Gastroesophageal sphincter (tissue), 4 donors: ENCODE results near the gene HDC. TPM values are rescaled to one million over a fixed set of nuclear protein-coding genes. Genes with fewer than 3 reads are reported as not detected.

ENCODE experiments used
- ATAC-seq: fragments of 150-250 bp; one replicate; pipeline ENCODE4 v1.9.1; 2016; ENCODE audit warnings: mild to moderate bottlenecking, moderate library complexity
- H3K27ac ChIP-seq, 4 donors: fragments of 200-600 bp; sonication (generic) in 3 of 4; 1 replicate in 3 of 4; 2 replicates in 1 of 4; pipeline ENCODE4 v1.5.1; 2016 to 2019
- H3K27me3 ChIP-seq: fragments of 200-600 bp; sonication (generic); one replicate; pipeline ENCODE4 v1.5.1; 2019
- H3K36me3 ChIP-seq, 2 donors: fragments of 200-600 bp; sonication (generic); one replicate each; pipeline ENCODE4 v1.5.1; 2019; ENCODE audit warnings: control low read depth in 1 of 2
- H3K4me1 ChIP-seq, 3 donors: fragments of 200-600 bp; sonication (generic); 1 replicate in 2 of 3; 2 replicates in 1 of 3; pipeline ENCODE4 v1.5.1; 2016 to 2019; ENCODE audit warnings: control low read depth in 2 of 3
- H3K4me3 ChIP-seq, 2 donors: fragments of 200-600 bp; sonication (generic); one replicate each; pipeline ENCODE4 v1.5.1; 2019; ENCODE audit warnings: mild to moderate bottlenecking in 1 of 2, moderate library complexity in 1 of 2
- H3K9me3 ChIP-seq, 3 donors: fragments of 200-600 bp; sonication (generic); one replicate each; pipeline ENCODE4 v1.5.1; 2017 to 2019; ENCODE audit warnings: control low read depth in 2 of 3
- EP300 ChIP-seq: sonication (generic); formaldehyde crosslinking; IDR thresholded peaks from one replicate; pipeline ENCODE4 v1.6.1; 2017; ENCODE audit warnings: antibody characterized with exemption, mild to moderate bottlenecking
- POLR2A ChIP-seq, 2 donors: fragments of 450-650 bp; IDR thresholded peaks; one replicate each; pipeline ENCODE4 v1.6.1; 2017; ENCODE audit warnings: antibody characterized with exemption in 2 of 2, mild to moderate bottlenecking in 2 of 2, moderate library complexity in 1 of 2
- POLR2AphosphoS5 ChIP-seq: sonication (generic); formaldehyde crosslinking; IDR thresholded peaks from one replicate; pipeline ENCODE4 v1.6.1; 2017; ENCODE audit warnings: antibody characterized with exemption
- WGBS, 2 donors: methylation state at CpG; one replicate each; pipeline ENCODE4 v1.1.5; 2018; ENCODE audit warnings: low coverage in 1 of 2; 5-methylcytosine and 5-hydroxymethylcytosine counted together
- total RNA-seq, 4 donors: library from RNA; depleted of rRNA; stranded (reverse); fragments of >200 nt; gene quantifications; one replicate each; pipeline ENCODE4 v1.1.0, GENCODE V29; 2016
- TF ChIP-seq, protein P1 (sequence below), 4 experiments: fragments of 200-600 bp in 2 of 4; fragments of 450-650 bp in 2 of 4; sonication (generic) in 1 of 4; IDR thresholded peaks; one replicate each; pipeline ENCODE4 v1.5.1; 2017 to 2019; ENCODE audit warnings: antibody characterized with exemption in 4 of 4, mild to moderate bottlenecking in 2 of 4, moderate library complexity in 2 of 4

Gene HDC, protein sequence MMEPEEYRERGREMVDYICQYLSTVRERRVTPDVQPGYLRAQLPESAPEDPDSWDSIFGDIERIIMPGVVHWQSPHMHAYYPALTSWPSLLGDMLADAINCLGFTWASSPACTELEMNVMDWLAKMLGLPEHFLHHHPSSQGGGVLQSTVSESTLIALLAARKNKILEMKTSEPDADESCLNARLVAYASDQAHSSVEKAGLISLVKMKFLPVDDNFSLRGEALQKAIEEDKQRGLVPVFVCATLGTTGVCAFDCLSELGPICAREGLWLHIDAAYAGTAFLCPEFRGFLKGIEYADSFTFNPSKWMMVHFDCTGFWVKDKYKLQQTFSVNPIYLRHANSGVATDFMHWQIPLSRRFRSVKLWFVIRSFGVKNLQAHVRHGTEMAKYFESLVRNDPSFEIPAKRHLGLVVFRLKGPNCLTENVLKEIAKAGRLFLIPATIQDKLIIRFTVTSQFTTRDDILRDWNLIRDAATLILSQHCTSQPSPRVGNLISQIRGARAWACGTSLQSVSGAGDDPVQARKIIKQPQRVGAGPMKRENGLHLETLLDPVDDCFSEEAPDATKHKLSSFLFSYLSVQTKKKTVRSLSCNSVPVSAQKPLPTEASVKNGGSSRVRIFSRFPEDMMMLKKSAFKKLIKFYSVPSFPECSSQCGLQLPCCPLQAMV
- total RNA-seq = 1 to 10 TPM in 3 of 4 donors, not detected in 1; 3.1 to 4.2 (median 4.0) TPM

DNA sequence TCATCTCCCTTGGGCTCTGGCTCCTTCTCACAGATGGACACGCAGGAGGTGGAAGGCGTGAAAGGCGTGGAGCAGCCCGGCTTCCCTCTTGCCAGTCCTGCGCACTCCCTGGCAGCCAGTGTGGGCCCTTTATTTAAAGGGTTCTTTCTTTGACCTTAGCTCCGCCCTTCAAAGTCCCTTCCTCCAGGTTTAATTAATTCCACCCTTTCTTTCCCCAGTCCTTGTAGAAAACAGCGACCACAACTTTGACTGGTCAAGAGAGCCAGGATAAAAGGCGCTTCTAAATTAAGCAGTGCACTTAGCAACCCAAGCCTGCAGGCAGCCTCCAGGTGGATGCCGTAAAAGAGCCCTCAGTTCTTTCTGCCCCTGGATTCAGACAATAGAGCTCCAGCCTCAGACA lies at the start of gene HDC:
Gene HDC (minus strand): TSS at position 107 of the 400 bp plus-strand sequence. CDS start 103 bp downstream, at position 4.
- TF ChIP-seq POLR2AphosphoS5 = no peak
- no peak for TF ChIP-seq POLR2A (IDR thresholded peaks at IDR 0.05)
- no peak for TF ChIP-seq EP300
- TF ChIP-seq, protein P1, sequence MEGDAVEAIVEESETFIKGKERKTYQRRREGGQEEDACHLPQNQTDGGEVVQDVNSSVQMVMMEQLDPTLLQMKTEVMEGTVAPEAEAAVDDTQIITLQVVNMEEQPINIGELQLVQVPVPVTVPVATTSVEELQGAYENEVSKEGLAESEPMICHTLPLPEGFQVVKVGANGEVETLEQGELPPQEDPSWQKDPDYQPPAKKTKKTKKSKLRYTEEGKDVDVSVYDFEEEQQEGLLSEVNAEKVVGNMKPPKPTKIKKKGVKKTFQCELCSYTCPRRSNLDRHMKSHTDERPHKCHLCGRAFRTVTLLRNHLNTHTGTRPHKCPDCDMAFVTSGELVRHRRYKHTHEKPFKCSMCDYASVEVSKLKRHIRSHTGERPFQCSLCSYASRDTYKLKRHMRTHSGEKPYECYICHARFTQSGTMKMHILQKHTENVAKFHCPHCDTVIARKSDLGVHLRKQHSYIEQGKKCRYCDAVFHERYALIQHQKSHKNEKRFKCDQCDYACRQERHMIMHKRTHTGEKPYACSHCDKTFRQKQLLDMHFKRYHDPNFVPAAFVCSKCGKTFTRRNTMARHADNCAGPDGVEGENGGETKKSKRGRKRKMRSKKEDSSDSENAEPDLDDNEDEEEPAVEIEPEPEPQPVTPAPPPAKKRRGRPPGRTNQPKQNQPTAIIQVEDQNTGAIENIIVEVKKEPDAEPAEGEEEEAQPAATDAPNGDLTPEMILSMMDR (IDR thresholded peaks at IDR 0.05) = no peak
- ATAC-seq = no peak
- Histone ChIP-seq H3K9me3 (no peaks in the 10 kb centered on the region), H3K27ac (no peak within 1 kb of the TSS), H3K4me3 (no peak within 1 kb of the TSS), H3K36me3 (no peaks in the 10 kb centered on the region), H3K4me1 (no peaks in the 10 kb centered on the region), H3K27me3 (peaks cover 16% of the 10 kb centered on the region)
- 49 to 74% methylated on average over 5 to 7 of the region's 9 CpGs for WGBS, 2 donors

DNA sequence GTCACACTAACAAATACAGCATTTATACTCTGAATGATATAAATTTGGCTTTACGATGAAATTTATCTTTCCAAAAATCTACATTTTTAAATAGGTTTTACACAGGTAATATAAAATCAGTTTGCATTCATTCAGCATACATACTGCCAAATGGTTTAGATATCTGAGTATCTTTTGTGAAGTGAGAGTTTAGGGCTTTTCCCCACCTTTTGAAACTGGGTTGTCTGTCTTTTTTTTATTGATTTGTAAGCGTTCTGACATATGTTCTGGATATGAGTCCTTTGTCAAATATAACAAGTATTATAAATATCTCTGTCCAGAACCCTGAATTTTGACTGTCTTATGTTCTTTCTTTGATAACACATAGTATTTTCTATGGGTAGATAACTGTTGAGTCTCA lies 47.1 kb upstream of the HDC start:
- peaks cover 0 to 11% of the 10 kb centered on the region in 2 donors for H3K36me3 ChIP-seq

DNA sequence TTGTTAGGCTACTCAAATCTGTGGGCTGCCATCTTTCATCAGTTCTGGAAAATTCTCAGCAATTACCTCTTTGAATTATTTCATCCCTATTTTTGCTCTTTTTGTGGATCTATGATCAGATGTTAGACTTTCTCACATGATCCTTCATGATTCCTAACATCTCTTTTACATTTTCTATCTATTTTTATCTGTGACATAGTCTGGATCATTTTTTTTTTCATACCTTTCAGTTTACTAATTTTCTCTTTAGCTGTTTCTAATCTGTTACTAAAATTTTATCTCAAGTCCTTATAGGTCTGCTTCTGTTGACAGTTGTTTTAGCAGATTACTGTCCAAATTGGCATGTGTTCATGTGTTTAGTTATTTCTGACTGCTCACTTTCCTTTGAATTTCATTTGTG lies 42.3 kb upstream of the HDC start:
- H3K9me3 ChIP-seq = peaks cover 0 to 9% (median 0%) of the 10 kb centered on the region in 3 donors

More for the DNA sequence above, 47.1 kb upstream of the HDC start:
- WGBS, 2 donors = 90 to 91% methylated on average over 2 of the region's 2 CpGs
- Histone ChIP-seq H3K27ac (no peak overlapping the region), H3K4me3 (no peak overlapping the region), H3K9me3 (peaks cover 0 to 9% (median 0%) of the 10 kb centered on the region in 3 donors), H3K27me3 (no peaks in the 10 kb centered on the region), H3K4me1 (peaks cover 0 to 9% (median 0%) of the 10 kb centered on the region in 3 donors)
- no peak for ATAC-seq
- TF ChIP-seq POLR2AphosphoS5 = no peak
- no peak for TF ChIP-seq POLR2A (IDR thresholded peaks at IDR 0.05)
- TF ChIP-seq, protein P1 (IDR thresholded peaks at IDR 0.05) = no peak
- no peak for TF ChIP-seq EP300

DNA sequence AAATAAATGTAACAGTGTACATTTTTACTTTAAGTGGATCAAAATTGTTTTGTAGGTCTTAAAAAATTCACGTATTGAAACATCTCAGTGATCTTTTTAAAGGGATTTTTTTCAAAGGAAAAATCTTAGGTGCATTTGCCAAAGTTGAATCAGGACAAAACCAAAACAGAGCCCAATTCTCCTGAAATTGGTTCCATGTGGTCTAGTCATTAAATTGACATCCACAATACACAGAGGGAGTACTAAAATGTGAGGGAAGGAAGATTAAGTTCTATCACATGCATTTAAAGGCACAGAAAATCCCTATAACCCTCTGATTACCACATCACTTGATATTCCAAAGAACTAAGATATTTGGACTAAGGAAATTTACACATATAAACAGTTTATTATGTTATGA lies 39.3 kb upstream of the HDC start:
- ATAC-seq = no peak
- peaks cover 0 to 69% of the 10 kb centered on the region in 2 donors for H3K36me3 ChIP-seq
- WGBS, 2 donors = 52 to 60% methylated on average over 1 of the region's 1 CpG

More for the DNA sequence above, 42.3 kb upstream of the HDC start:
- H3K4me3 ChIP-seq = no peak overlapping the region
- peaks cover 0 to 44% of the 10 kb centered on the region in 2 donors for H3K36me3 ChIP-seq
- TF ChIP-seq POLR2AphosphoS5 = no peak
- TF ChIP-seq, protein P1 (IDR thresholded peaks at IDR 0.05) = no peak
- ATAC-seq = no peak
- no peaks in the 10 kb centered on the region for H3K4me1 ChIP-seq
- no peak overlapping the region for H3K27ac ChIP-seq
- H3K27me3 ChIP-seq = no peaks in the 10 kb centered on the region

More for the DNA sequence above, 39.3 kb upstream of the HDC start:
- H3K4me3 ChIP-seq = no peak overlapping the region
- peaks cover 0 to 9% (median 0%) of the 10 kb centered on the region in 3 donors for H3K9me3 ChIP-seq
- TF ChIP-seq, protein P1 (IDR thresholded peaks at IDR 0.05) = no peak
- no peak for TF ChIP-seq POLR2A (IDR thresholded peaks at IDR 0.05)
- no peak for TF ChIP-seq POLR2AphosphoS5
- no peak for TF ChIP-seq EP300
- H3K27me3 ChIP-seq = no peaks in the 10 kb centered on the region
- H3K4me1 ChIP-seq = no peaks in the 10 kb centered on the region
- H3K27ac ChIP-seq = no peak overlapping the region
